Motor neuron (in vitro differentiated cells): ENCODE measurements around the gene KCNJ15. TPM values are rescaled to one million over a fixed set of nuclear protein-coding genes. Genes with fewer than 3 reads are reported as not detected.

Experiments used
- ATAC-seq, 8 experiments: fragments of 200-7000 bp; cut with Tn5 transposase; replicated peaks in 6 of 8; 2 replicates each; pipeline ENCODE4 v1.8.0; 2021; ENCODE audit warnings: mild to moderate bottlenecking in 8 of 8, moderate library complexity in 8 of 8
- H3K27ac ChIP-seq, 2 donors: fragments of 250-450 bp; sonication (Bioruptor Pico); 2 replicates each; pipeline ENCODE4 v1.9.0; 2021; ENCODE audit warnings: antibody characterized with exemption in 2 of 2, mild to moderate bottlenecking in 2 of 2, moderate library complexity in 1 of 2
- H3K4me1 ChIP-seq, 2 donors: fragments of 250-450 bp; sonication (Bioruptor Pico); replicated peaks in 1 of 2; 2 replicates each; pipeline ENCODE4 v1.6.1; 2021; ENCODE audit warnings: antibody characterized with exemption in 2 of 2, mild to moderate bottlenecking in 2 of 2, moderate library complexity in 1 of 2
- H3K4me3 ChIP-seq, 5 donors: fragments of 250-450 bp; sonication (Bioruptor Pico); 2 replicates each; pipeline ENCODE4 v1.9.0; 2021; ENCODE audit warnings: antibody characterized with exemption in 5 of 5, mild to moderate bottlenecking in 5 of 5, moderate library complexity in 4 of 5
- WGBS, 10 experiments: fragments of 450-650 bp; shearing (Covaris generic); methylation state at CpG; one replicate each; pipeline ENCODE4 v1.0.0; 2022; 5-methylcytosine and 5-hydroxymethylcytosine counted together
- in situ Hi-C, 9 experiments: fragments of 400-800 bp; cut with MboI; loops; one replicate each; pipeline ENCODE4 v1.15.0; 2021; ENCODE audit warnings: low sequenced_read_pairs in 9 of 9, low pct_unique_long_range_greater_than_20kb in 2 of 9; ENCODE audit not compliant: unreplicated experiment in 9 of 9
- total RNA-seq, 8 experiments: library from RNA; unstranded; fragments of 300-600 nt; gene quantifications; 2 replicates each; pipeline versions ENCODE4 v1.2.3 to v1.2.4, GENCODE V29; 2022

The KCNJ15 gene
- total RNA-seq, 8 experiments from 2014 or later: 0.14 to 1.6 (median 0.34) TPM; not detected in 2

GRCh38 chr21:38327984-38328383, 71.2 kb downstream of the KCNJ15 start:
- Histone ChIP-seq H3K27ac (no peak overlapping the region), H3K4me3 (no peak overlapping the region), H3K4me1 (no peaks in the 10 kb centered on the region)
- WGBS, 10 experiments: 75 to 100% (median 80%) methylated on average over 1 of the region's 1 CpG; no CpG with 5 or more reads in 5 of the 10 experiments
- in situ Hi-C loops: loop anchor here in 1 of 9 experiments (25.0 kb wide), 1 partner anchor 91 kb away; no protein-coding TSS in a partner anchor
- no peak for ATAC-seq

DNA sequence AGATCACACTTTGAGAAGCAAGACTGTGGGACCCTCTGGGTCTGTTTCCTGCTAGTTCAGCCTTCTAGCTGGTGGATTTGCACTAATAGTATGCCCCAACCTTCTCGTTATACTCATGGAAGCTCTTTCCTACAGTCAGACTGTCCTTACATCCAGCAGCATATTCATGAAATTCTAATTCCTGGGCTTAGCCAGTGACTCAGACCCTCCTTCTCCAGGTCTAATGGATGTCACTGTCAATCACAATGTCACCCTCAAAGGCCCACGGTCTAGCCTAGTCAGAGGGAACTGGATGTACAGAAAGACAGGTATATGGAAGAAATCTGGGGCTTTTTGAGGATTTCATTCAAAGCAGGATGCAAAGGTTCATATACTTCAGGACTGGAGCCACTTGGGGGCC, 72.4 kb downstream of the KCNJ15 start:
- Histone ChIP-seq H3K4me1 (no peaks in the 10 kb centered on the region), H3K4me3 (no peak overlapping the region), H3K27ac (no peak overlapping the region)
- in situ Hi-C loops: loop anchor here in 1 of 9 experiments (25.0 kb wide), 1 partner anchor 92 kb away; no protein-coding TSS in a partner anchor
- peak in 3 of 8 experiments; percentile 3 to 65 (median 50) for ATAC-seq
- WGBS, 10 experiments: 0 to 80% (median 49%) methylated on average over 1 to 2 of the region's 2 CpGs; no CpG with 5 or more reads in 2 of the 10 experiments

- WGBS, 10 experiments: 17 to 100% (median 79%) methylated on average over 1 to 2 of the region's 2 CpGs; no CpG with 5 or more reads in 3 of the 10 experiments
- in situ Hi-C loops: loop anchor here in 1 of 9 experiments (25.0 kb wide), 1 partner anchor 93 kb away; no protein-coding TSS in a partner anchor
- no peak overlapping the region for H3K4me3 ChIP-seq
- no peak overlapping the region for H3K27ac ChIP-seq
- no peak for ATAC-seq
- H3K4me1 ChIP-seq: no peaks in the 10 kb centered on the region
Observed at GRCh38 chr21:38330666-38331065, 73.9 kb downstream of the KCNJ15 start.

DNA sequence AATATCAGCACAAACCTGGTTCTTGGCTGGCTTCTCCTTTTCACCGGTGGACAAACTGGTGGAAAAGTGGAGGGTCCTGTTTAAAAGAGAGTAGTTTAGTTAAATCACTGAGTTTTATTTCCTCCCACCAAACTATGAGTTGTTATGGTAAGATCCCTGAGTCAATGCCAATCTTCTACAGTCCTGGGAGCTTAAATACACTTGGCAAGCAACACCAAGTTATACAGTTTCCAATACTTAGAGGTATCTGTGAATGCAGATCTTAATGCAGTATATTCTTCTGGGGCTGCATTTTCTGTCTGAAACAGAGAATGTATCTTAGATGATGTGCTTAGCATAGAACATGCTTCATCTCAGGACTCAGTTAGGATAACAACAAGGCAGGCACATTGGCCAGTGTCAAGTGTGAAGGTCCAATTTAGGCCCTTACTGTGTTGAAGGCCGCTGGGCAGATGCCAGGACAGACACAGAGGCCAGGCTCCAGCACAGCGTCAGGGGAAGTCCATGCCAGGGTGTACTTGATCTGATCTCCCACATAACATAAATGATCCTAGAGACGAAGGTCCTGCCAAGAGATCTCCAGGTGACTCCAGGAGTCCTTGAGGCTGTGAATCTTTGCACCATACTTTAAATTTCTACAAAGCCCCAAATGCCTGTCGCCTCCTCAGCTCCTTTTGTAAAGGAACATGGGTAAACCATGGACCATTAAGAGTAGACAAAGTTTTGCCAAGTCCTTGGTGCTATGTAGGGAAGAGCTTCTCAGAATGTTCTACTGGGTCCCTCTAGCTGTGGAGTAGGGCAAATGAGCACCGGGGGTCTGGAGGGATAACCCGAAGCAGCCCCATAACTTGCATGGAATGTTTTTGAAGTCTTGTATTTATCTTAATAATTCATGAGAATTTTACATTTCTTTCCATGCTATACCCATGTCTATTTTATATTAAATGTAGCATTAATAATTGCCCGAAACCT, 76.8 kb downstream of the KCNJ15 start:
- Histone ChIP-seq H3K4me3 (no peak overlapping the region), H3K4me1 (no peaks in the 10 kb centered on the region), H3K27ac (no peak overlapping the region)
- in situ Hi-C loops: loop anchor here in 1 of 9 experiments (25.0 kb wide), 1 partner anchor 96 kb away; no protein-coding TSS in a partner anchor
- WGBS, 10 experiments: 47 to 100% (median 77%) methylated on average over 2 to 5 of the region's 8 CpGs; no CpG with 5 or more reads in 1 of the 10 experiments
- peak in 1 of 8 experiments; percentile 79 for ATAC-seq

DNA sequence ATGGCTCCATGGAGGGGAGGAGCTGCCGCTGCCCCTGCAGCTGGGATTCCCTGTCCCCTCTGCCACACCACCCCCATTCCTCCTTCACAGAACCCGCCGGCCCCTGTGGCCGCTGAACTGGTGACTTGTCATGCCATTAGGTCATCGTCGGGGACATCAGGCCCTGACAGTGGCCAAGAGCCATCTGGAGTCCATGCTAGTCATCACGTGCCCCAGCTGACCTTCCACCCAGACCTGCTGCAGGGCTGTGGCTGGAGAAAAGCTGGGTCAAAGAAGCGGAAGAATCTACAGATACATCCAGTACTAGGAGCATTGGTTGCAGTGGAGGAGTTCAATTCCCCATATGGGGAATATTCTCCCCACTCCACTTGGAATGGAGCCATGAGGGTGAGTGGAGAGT, 78.1 kb downstream of the KCNJ15 start:
- WGBS, 10 experiments: 60 to 100% (median 89%) methylated on average over 1 to 5 of the region's 8 CpGs; no CpG with 5 or more reads in 5 of the 10 experiments
- in situ Hi-C loops: loop anchor here in 1 of 9 experiments (25.0 kb wide), 1 partner anchor 98 kb away; no protein-coding TSS in a partner anchor
- Histone ChIP-seq H3K27ac (no peak overlapping the region), H3K4me1 (no peaks in the 10 kb centered on the region), H3K4me3 (no peak overlapping the region)
- no peak for ATAC-seq

- H3K27ac ChIP-seq: no peak overlapping the region
- ATAC-seq: no peak
- WGBS, 10 experiments: 90 to 100% (median 95%) methylated on average over 1 to 5 of the region's 5 CpGs; no CpG with 5 or more reads in 4 of the 10 experiments
- H3K4me3 ChIP-seq: no peak overlapping the region
- no peaks in the 10 kb centered on the region for H3K4me1 ChIP-seq
- in situ Hi-C loops: loop anchor here in 1 of 9 experiments (25.0 kb wide), 1 partner anchor 100 kb away; no protein-coding TSS in a partner anchor
Observed at GRCh38 chr21:38337793-38338192, 81.0 kb downstream of the KCNJ15 start.

DNA sequence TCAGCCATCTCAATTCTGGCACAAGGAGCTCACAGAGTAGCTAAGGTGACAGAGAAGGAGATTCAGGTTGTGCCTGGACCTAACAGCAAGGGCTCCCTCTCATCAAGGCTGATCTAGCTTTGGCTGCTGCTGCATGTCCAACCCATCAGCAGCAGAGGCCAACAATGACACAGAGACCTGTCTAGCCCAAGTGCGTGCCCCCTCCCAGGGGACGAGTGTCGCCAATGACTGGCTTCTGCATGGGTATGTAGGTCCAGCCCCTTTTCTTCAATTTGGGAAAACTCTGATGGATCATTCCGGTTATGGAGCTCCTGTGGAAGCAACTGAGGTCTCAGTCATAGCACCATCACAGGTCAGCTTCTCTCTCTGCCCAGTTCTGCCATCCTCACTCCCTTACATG, 83.3 kb downstream of the KCNJ15 start:
- ATAC-seq: no peak
- no peaks in the 10 kb centered on the region for H3K4me1 ChIP-seq
- H3K4me3 ChIP-seq: no peak overlapping the region
- in situ Hi-C loops: loop anchor here in 2 of 9 experiments (10.0 to 25.0 kb wide), 2 partner anchors 103 to 175 kb away; no protein-coding TSS in a partner anchor
- 75 to 100% (median 86%) methylated on average over 1 to 3 of the region's 4 CpGs; no CpG with 5 or more reads in 3 of the 10 experiments for WGBS, 10 experiments
- no peak overlapping the region for H3K27ac ChIP-seq

DNA sequence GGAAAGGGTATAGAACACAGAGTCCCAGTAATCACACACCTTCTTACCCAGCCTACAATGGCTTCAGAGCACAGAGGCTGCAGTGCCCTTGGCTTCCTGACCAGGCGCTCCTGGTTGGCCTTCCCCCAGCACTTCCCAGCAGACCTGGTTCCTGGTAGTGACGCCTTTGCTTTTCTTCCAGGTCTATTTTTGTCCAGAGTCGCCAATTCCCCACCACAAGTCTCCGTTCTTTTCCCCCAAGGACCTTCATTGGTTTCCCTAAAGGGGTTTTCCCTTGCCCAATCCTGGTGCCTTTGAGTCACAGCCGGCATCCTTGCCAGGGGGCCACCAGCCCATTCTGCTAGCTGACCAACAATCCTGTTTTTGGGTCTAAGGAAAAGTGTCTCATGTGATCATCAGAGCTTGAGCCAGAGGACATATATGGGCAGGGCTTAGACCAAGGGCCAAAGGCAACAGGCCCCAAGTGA, 84.8 kb downstream of the KCNJ15 start:
- Histone ChIP-seq H3K4me1 (no peaks in the 10 kb centered on the region), H3K27ac (no peak overlapping the region), H3K4me3 (no peak overlapping the region)
- in situ Hi-C loops: loop anchor here in 2 of 9 experiments (10.0 to 25.0 kb wide), 2 partner anchors 104 to 177 kb away; no protein-coding TSS in a partner anchor
- WGBS, 10 experiments: 80 to 100% (median 83%) methylated on average over 1 to 3 of the region's 5 CpGs; no CpG with 5 or more reads in 3 of the 10 experiments
- ATAC-seq: no peak

- WGBS, 10 experiments: 25 to 100% (median 86%) methylated on average over 1 of the region's 1 CpG; no CpG with 5 or more reads in 3 of the 10 experiments
- no peaks in the 10 kb centered on the region for H3K4me1 ChIP-seq
- no peak overlapping the region for H3K27ac ChIP-seq
- no peak overlapping the region for H3K4me3 ChIP-seq
- in situ Hi-C loops: loop anchor here in 2 of 9 experiments (10.0 to 25.0 kb wide), 2 partner anchors 105 to 178 kb away; no protein-coding TSS in a partner anchor
- no peak for ATAC-seq
Observed at GRCh38 chr21:38342739-38343138, 85.9 kb downstream of the KCNJ15 start.

- WGBS, 10 experiments: 0 to 100% (median 84%) methylated on average over 1 to 6 of the region's 6 CpGs
Observed at GRCh38 chr21:38343691-38344090, 86.9 kb downstream of the KCNJ15 start.

GRCh38 chr21:38346286-38346685, 89.5 kb downstream of the KCNJ15 start:
- no peak overlapping the region for H3K4me3 ChIP-seq
- H3K27ac ChIP-seq: no peak overlapping the region
- in situ Hi-C loops: loop anchor here in 2 of 9 experiments (10.0 to 25.0 kb wide), 2 partner anchors 109 to 181 kb away; no protein-coding TSS in a partner anchor
- no peaks in the 10 kb centered on the region for H3K4me1 ChIP-seq
- WGBS, 10 experiments: 30 to 70% (median 54%) methylated on average over 1 to 5 of the region's 5 CpGs
- no peak for ATAC-seq

More at GRCh38 chr21:38343691-38344090, 86.9 kb downstream of the KCNJ15 start:
- Histone ChIP-seq H3K4me1 (no peaks in the 10 kb centered on the region), H3K27ac (no peak overlapping the region), H3K4me3 (no peak overlapping the region)
- in situ Hi-C loops: loop anchor here in 2 of 9 experiments (10.0 to 25.0 kb wide), 2 partner anchors 106 to 179 kb away; no protein-coding TSS in a partner anchor
- ATAC-seq: peak in 1 of 8 experiments; percentile 75

- no peaks in the 10 kb centered on the region for H3K4me1 ChIP-seq
- H3K4me3 ChIP-seq: no peak overlapping the region
- no peak overlapping the region for H3K27ac ChIP-seq
- 40 to 90% (median 77%) methylated on average over 1 to 10 of the region's 10 CpGs for WGBS, 10 experiments
- in situ Hi-C loops: loop anchor here in 2 of 9 experiments (10.0 to 25.0 kb wide), 2 partner anchors 112 to 184 kb away; no protein-coding TSS in a partner anchor
- no peak for ATAC-seq
Observed at GRCh38 chr21:38349111-38349746, 92.4 kb downstream of the KCNJ15 start.
